Common myeloid progenitor, CD34-positive (primary cell): ENCODE measurements around the gene MORN1.
"Not testable (repeated sequence)": the region's sequence is repeated elsewhere in the genome, so short reads cannot be mapped to it uniquely, and the experiment has no call there.

Experiments
- CTCF ChIA-PET: fragments of 350-600 bp; sonication (Branson Sonifier 250); formaldehyde crosslinking; loops from one replicate; lab custom pipeline; 2021; ENCODE audit warnings: antibody characterized with exemption; lab: Charles Lee
- POLR2A ChIA-PET: fragments of 350-600 bp; sonication (Branson Sonifier 250); formaldehyde crosslinking; loops from one replicate; lab custom pipeline; 2021; ENCODE audit warnings: antibody characterized with exemption; lab: Charles Lee
- DNase-seq, 3 donors: peaks; one replicate each; pipeline versions ENCODE4 v3.0.0 to v3.0.0-alpha.2; 2013
- H3K27ac ChIP-seq, 2 experiments: 1 replicate in 1 of 2; 2 replicates in 1 of 2; pipeline ENCODE4 v1.7.0; 2013; ENCODE audit warnings: inconsistent platforms in 2 of 2, low read length in 2 of 2, mild to moderate bottlenecking in 2 of 2, low read depth in 1 of 2, moderate library complexity in 1 of 2; ENCODE audit not compliant: severe bottlenecking in 2 of 2, insufficient read depth in 1 of 2, poor library complexity in 1 of 2
- H3K27me3 ChIP-seq, 5 experiments: replicated peaks in 2 of 5; 1 replicate in 3 of 5; 2 replicates in 2 of 5; pipeline versions ENCODE4 v1.6.1 to v1.7.0; 2013; ENCODE audit warnings: low read length in 4 of 5, mild to moderate bottlenecking in 2 of 5, moderate library complexity in 2 of 5, inconsistent platforms in 1 of 5; ENCODE audit not compliant: insufficient read depth in 5 of 5, control insufficient read depth in 4 of 5
- H3K36me3 ChIP-seq, 4 experiments: 1 replicate in 2 of 4; 2 replicates in 2 of 4; pipeline versions ENCODE4 v1.6.1 to v1.7.0; 2013; ENCODE audit warnings: low read length in 3 of 4, control low read depth in 1 of 4, mild to moderate bottlenecking in 1 of 4; ENCODE audit not compliant: control insufficient read depth in 4 of 4, insufficient read depth in 4 of 4
- H3K4me1 ChIP-seq, 4 experiments: 1 replicate in 3 of 4; 2 replicates in 1 of 4; pipeline versions ENCODE4 v1.6.1 to v1.7.1; 2013; ENCODE audit warnings: low read length in 3 of 4, mild to moderate bottlenecking in 3 of 4, control low read depth in 1 of 4, inconsistent platforms in 1 of 4, moderate library complexity in 1 of 4; ENCODE audit not compliant: control insufficient read depth in 4 of 4, insufficient read depth in 4 of 4; ENCODE audit errors: control extremely low read depth in 1 of 4
- H3K4me3 ChIP-seq, 7 experiments: 1 replicate in 4 of 7; 2 replicates in 3 of 7; pipeline versions ENCODE4 v1.5.1 to v1.7.0; 2013; ENCODE audit warnings: mild to moderate bottlenecking in 7 of 7, low read length in 6 of 7, moderate library complexity in 6 of 7, inconsistent platforms in 2 of 7, low read depth in 2 of 7, control low read depth in 1 of 7; ENCODE audit not compliant: insufficient read depth in 4 of 7, control insufficient read depth in 1 of 7; ENCODE audit errors: extremely low read depth in 1 of 7
- H3K9me3 ChIP-seq, 5 experiments: 1 replicate in 4 of 5; 2 replicates in 1 of 5; pipeline versions ENCODE4 v1.6.1 to v1.7.1; 2013; ENCODE audit warnings: low read length in 4 of 5, mild to moderate bottlenecking in 2 of 5, inconsistent platforms in 1 of 5, low read depth in 1 of 5, moderate library complexity in 1 of 5; ENCODE audit not compliant: control insufficient read depth in 4 of 5, insufficient read depth in 2 of 5; ENCODE audit errors: control extremely low read depth in 1 of 5
- WGBS: methylation state at CpG from one replicate; pipeline ENCODE4 v1.1.5; 2013; ENCODE audit not compliant: insufficient coverage; 5-methylcytosine and 5-hydroxymethylcytosine counted together

The MORN1 gene

GRCh38 chr1:2327841-2328240, 63.5 kb downstream of the MORN1 start:
- H3K27me3 ChIP-seq, result peaks cover 0 to 2% (median 0%) of the 10 kb centered on the region in 5 experiments
- POLR2A ChIA-PET, result no interaction called here
- 97% methylated on average over 22 of the region's 22 CpGs for WGBS
- no peak for DNase-seq
- no peaks in the 10 kb centered on the region for H3K36me3 ChIP-seq
- no peak overlapping the region for H3K4me3 ChIP-seq
- H3K9me3 ChIP-seq, result peaks cover 0 to 10% (median 0%) of the 10 kb centered on the region in 5 experiments
- H3K4me1 ChIP-seq, result peaks cover 0 to under 1% (median 0%) of the 10 kb centered on the region in 4 experiments
- CTCF ChIA-PET, result no interaction called here
- no peak overlapping the region for H3K27ac ChIP-seq

- H3K9me3 ChIP-seq, result peaks cover 0 to 10% (median 0%) of the 10 kb centered on the region in 5 experiments
- H3K4me3 ChIP-seq, H3K36me3 ChIP-seq, H3K27ac ChIP-seq, POLR2A ChIA-PET, DNase-seq, H3K4me1 ChIP-seq, H3K27me3 ChIP-seq, CTCF ChIA-PET: not testable (repeated sequence)
- WGBS, result 88% methylated on average over 2 of the region's 2 CpGs
These were observed 64.2 kb downstream of the MORN1 start for GRCh38 chr1:2327162-2327561.

GRCh38 chr1:2326524-2326923, 64.8 kb downstream of the MORN1 start:
- H3K27me3 ChIP-seq, result peaks cover 0 to 6% (median 0%) of the 10 kb centered on the region in 5 experiments
- peaks cover 0 to 10% (median 0%) of the 10 kb centered on the region in 5 experiments for H3K9me3 ChIP-seq
- no peak overlapping the region for H3K27ac ChIP-seq
- POLR2A ChIA-PET, result no interaction called here
- CTCF ChIA-PET, result no interaction called here
- 92% methylated on average over 21 of the region's 21 CpGs for WGBS
- H3K4me3 ChIP-seq, result no peak overlapping the region
- DNase-seq, result no peak
- H3K36me3 ChIP-seq, result no peaks in the 10 kb centered on the region
- H3K4me1 ChIP-seq, result peaks cover 0 to 14% (median 5%) of the 10 kb centered on the region in 4 experiments

GRCh38 chr1:2324553-2325366, 66.6 kb downstream of the MORN1 start:
- peaks cover 0 to 18% (median 8%) of the 10 kb centered on the region in 4 experiments for H3K4me1 ChIP-seq
- peaks cover 0 to 6% (median 0%) of the 10 kb centered on the region in 5 experiments for H3K27me3 ChIP-seq
- no peak overlapping the region for H3K27ac ChIP-seq
- DNase-seq, result no peak
- 95% methylated on average over 15 of the region's 18 CpGs for WGBS
- peaks cover 0 to 10% (median 0%) of the 10 kb centered on the region in 5 experiments for H3K9me3 ChIP-seq
- POLR2A ChIA-PET, result interaction anchor here (1.0 kb wide), 1 partner anchor 69 kb away, joined by 3 read pairs; no protein-coding TSS in a partner anchor
- H3K4me3 ChIP-seq, result no peak overlapping the region
- no peaks in the 10 kb centered on the region for H3K36me3 ChIP-seq
- CTCF ChIA-PET, result no interaction called here

- CTCF ChIA-PET, result interaction anchor here (1.0 kb wide), 1 partner anchor 8 kb away, joined by 3 read pairs; no protein-coding TSS in a partner anchor
- Histone ChIP-seq H3K27ac (no peak overlapping the region), H3K36me3 (no peaks in the 10 kb centered on the region), H3K9me3 (peaks cover 0 to 10% (median 0%) of the 10 kb centered on the region in 5 experiments), H3K4me3 (no peak overlapping the region), H3K27me3 (peaks cover 0 to 6% (median 0%) of the 10 kb centered on the region in 5 experiments), H3K4me1 (peaks cover 0 to 18% (median 8%) of the 10 kb centered on the region in 4 experiments)
- DNase-seq, result no peak
- POLR2A ChIA-PET, result interaction anchor here (1.0 to 1.9 kb wide), 2 partner anchors 67 to 68 kb away, joined by 3 to 14 read pairs; no protein-coding TSS in a partner anchor
- WGBS, result 97% methylated on average over 8 of the region's 16 CpGs
These were observed 67.8 kb downstream of the MORN1 start for GRCh38 chr1:2323451-2323974.

- peak in 2 of 3 donors; percentile 53 to 58 for DNase-seq
- ChIA-PET POLR2A (interaction anchor here (1.9 kb wide), 2 partner anchors 22 to 67 kb away, joined by 9 to 14 read pairs; no protein-coding TSS in a partner anchor), CTCF (interaction anchor here (1.3 to 1.7 kb wide), 3 partner anchors 31 to 123 kb away, joined by 3 to 5 read pairs (median 3); no protein-coding TSS in a partner anchor)
- 91% methylated on average over 37 of the region's 41 CpGs for WGBS
- H3K9me3 ChIP-seq, result peaks cover 0 to 10% (median 0%) of the 10 kb centered on the region in 5 experiments
- peak overlapping the region in 3 of 7 experiments; percentile 36 to 49 (median 40) for H3K4me3 ChIP-seq
- H3K4me1 ChIP-seq, result peaks cover 0 to 18% (median 8%) of the 10 kb centered on the region in 4 experiments
- H3K27ac ChIP-seq, result no peak overlapping the region
- peaks cover 0 to 6% (median 0%) of the 10 kb centered on the region in 5 experiments for H3K27me3 ChIP-seq
- H3K36me3 ChIP-seq, result no peaks in the 10 kb centered on the region
These were observed 68.7 kb downstream of the MORN1 start for GRCh38 chr1:2322581-2323211.
